Measurements from ENCODE around the gene TNIK. TPM values are rescaled to one million over a fixed set of nuclear protein-coding genes. Genes with fewer than 3 reads are reported as not detected.
A peak's percentile ranks its signal among the peaks of the same experiment; 100 is the strongest.

TNIK gene
- total RNA-seq, 1 experiment from 2014 or later: 14.8 TPM

DNA sequence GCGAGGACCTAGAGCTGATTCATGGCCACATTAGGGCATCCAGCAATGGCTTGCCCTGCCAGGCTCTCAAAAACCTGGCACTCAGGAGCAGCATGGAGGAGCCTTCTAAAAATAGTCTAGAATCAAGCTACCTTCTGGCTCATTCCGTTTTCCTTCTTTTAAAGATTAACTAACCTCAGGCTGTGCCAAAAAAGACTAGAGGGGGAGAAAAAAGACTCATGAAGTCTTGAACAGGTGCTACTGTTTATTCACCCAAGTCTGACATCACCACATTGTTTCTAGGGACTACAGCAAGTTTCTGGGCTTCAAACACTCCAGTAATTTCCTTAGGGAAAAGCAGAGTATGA, 125.8 kb downstream of the TNIK start:
- no peaks in the 10 kb centered on the region for H3K36me3 ChIP-seq
- DNase-seq: peak; percentile 48 to 86
- H3K9me3 ChIP-seq (replicated peaks): no peaks in the 10 kb centered on the region
- H3K27me3 ChIP-seq: no peaks in the 10 kb centered on the region
- peaks cover 11% of the 10 kb centered on the region for H3K4me1 ChIP-seq
- peak overlapping the region; percentile 49 for H3K27ac ChIP-seq
- H3K4me3 ChIP-seq: no peak overlapping the region

DNA sequence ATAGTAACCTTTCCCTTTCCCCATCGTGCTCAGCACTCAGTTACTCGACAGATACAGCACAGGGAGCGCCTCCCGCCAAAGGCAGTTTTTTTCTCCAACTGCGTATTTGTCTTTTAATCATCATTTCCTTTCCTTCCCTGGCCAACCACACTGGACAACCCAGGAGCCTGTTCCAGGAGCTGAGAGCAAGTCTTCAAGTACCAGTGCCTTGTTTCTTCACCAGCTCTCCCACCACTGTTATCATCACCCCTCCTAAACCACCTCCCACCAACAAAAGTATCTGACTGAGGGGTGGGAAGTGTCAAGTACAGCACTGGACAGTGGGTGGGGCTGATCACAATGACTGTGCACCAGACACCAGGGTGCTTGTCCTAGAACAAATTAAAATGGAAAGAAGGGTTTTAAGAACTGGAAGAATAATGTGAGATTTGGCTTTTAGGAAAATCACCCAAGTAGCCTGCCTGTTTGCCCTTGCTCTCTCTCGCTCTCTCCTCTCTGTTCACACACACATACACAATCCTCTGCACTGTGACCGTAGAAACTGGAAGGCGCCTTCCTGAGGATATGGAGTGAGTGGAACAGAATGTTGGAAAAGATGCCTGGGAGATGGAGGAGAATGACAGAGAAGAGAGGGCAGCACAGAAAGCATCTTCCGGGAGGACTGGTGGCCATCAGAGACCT, 126.3 kb downstream of the TNIK start:
- no peaks in the 10 kb centered on the region for H3K27me3 ChIP-seq
- H3K27ac ChIP-seq: peak overlapping the region; percentile 49
- H3K36me3 ChIP-seq: no peaks in the 10 kb centered on the region

DNA sequence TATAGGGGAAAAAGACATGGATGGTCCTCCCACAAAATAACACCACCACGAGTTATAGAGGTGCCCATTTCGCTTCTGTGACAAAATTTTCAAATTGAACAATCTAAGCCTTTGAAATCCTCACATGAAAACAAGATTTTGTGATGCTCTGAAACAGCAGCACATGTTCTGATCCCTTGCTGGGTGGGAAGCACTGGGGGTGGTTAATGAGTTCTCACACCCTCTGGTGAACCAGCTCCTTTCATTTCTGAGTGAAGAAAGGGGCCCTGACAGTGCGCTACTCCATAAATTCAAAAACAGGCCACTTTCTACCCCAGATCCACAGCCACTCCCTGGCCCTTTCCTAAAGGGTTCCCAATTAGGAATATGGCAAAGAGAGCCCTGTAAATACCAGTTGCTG, 129.3 kb downstream of the TNIK start:
- Histone ChIP-seq H3K9me3 (replicated peaks) (no peaks in the 10 kb centered on the region), H3K27ac (no peak overlapping the region), H3K4me3 (no peak overlapping the region), H3K27me3 (no peaks in the 10 kb centered on the region), H3K36me3 (no peaks in the 10 kb centered on the region), H3K4me1 (peaks cover 11% of the 10 kb centered on the region)
- DNase-seq: no peak

More for the DNA sequence above, 126.3 kb downstream of the TNIK start:
- no peak for DNase-seq
- peaks cover 11% of the 10 kb centered on the region for H3K4me1 ChIP-seq
- H3K4me3 ChIP-seq: no peak overlapping the region
- H3K9me3 ChIP-seq (replicated peaks): no peaks in the 10 kb centered on the region

DNA sequence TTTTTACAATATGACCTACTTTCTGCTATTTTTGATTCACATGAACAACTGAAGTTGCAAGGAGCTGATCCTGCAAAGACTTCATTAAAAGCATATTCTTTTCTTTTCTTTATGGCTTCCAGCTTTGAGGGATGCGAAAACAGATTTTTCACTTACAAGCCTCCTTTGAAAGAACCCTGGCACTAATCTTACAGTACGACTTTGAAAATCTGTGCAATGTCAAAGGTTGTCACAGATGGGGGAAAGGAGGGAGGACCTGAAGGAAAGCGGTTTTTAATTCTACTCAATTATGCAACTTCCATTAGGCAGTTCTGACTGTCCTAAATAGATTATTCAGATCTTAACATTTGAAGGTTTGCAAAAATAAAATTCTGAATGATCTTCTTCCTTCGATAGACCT, 130.5 kb downstream of the TNIK start:
- no peaks in the 10 kb centered on the region for H3K27me3 ChIP-seq
- H3K9me3 ChIP-seq (replicated peaks): no peaks in the 10 kb centered on the region
- H3K4me3 ChIP-seq: no peak overlapping the region
- peaks cover 10% of the 10 kb centered on the region for H3K4me1 ChIP-seq
- DNase-seq: no peak
- no peak overlapping the region for H3K27ac ChIP-seq
- no peaks in the 10 kb centered on the region for H3K36me3 ChIP-seq

DNA sequence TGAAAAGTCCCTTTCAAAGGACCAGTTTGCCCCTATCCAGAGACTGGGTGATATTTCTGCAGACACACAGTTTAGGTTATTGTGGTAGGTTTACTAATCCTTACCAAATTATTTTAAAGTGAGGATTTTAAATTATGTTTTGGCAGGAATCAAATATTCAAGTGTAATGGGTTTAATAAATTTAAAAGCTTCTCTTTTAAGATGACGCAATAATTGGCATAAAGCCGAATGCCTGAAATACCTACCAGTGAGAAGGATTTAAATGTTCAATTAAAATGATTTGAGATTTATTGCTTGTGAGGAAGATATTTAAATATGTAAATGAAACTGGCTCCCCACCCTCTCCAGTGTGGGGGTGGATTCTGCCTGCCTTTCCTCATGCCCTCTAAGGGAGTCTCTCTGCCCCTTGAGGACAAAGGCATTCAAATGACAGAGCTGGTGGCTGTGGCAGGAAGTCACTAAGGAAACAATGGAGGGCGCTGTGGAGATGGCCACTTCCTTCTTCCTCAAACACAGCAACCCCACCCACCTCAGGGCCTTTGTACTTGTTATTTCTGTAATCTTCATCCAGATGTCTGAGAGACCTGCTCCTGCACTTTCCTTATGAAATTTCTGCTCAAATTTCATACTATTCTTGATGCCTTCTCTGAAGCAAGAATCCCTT, 131.7 kb downstream of the TNIK start:
- H3K4me3 ChIP-seq: no peak overlapping the region
- peaks cover 14% of the 10 kb centered on the region for H3K4me1 ChIP-seq
- no peak for DNase-seq
- no peaks in the 10 kb centered on the region for H3K36me3 ChIP-seq
- H3K9me3 ChIP-seq (replicated peaks): no peaks in the 10 kb centered on the region
- no peak overlapping the region for H3K27ac ChIP-seq
- H3K27me3 ChIP-seq: no peaks in the 10 kb centered on the region

DNA sequence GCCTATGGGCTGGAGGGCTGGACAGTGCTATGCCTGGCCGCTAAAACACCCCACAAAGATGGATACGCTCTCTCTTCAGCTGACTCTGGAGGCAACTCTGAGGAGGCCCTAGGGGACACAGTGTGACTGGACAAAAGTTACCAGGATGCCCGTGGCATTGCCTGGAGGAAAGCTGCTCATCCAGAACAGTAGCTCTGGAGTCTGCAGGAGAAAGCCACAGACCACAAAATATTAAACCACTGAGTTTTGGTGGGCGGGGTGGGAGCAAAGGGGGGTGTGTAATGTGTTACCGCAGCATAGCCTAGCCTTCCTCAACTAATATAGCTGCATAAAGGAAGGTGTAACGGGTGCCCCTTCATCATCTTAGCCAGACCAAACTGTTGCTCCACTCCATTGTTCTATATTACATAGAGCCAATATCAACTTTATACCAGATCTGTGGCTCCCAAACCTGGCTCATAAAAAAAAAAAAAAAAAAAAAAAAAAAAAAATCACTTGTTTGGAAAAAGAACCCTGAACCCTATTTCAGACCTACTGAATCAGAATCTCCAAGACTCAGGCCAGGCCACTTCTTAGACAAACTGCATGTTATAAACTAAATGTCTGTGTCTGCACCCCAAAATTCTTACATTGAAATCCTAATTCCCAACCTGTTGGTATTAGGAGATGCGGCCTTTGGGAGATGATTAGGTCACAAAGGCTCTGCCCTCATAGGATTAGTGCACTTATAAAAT, 132.6 kb downstream of the TNIK start:
- DNase-seq: no peak
- H3K27ac ChIP-seq: no peak overlapping the region
- no peaks in the 10 kb centered on the region for H3K27me3 ChIP-seq
- no peak overlapping the region for H3K4me3 ChIP-seq
- no peaks in the 10 kb centered on the region for H3K36me3 ChIP-seq
- H3K4me1 ChIP-seq: peaks cover 21% of the 10 kb centered on the region
- H3K9me3 ChIP-seq (replicated peaks): no peaks in the 10 kb centered on the region

DNA sequence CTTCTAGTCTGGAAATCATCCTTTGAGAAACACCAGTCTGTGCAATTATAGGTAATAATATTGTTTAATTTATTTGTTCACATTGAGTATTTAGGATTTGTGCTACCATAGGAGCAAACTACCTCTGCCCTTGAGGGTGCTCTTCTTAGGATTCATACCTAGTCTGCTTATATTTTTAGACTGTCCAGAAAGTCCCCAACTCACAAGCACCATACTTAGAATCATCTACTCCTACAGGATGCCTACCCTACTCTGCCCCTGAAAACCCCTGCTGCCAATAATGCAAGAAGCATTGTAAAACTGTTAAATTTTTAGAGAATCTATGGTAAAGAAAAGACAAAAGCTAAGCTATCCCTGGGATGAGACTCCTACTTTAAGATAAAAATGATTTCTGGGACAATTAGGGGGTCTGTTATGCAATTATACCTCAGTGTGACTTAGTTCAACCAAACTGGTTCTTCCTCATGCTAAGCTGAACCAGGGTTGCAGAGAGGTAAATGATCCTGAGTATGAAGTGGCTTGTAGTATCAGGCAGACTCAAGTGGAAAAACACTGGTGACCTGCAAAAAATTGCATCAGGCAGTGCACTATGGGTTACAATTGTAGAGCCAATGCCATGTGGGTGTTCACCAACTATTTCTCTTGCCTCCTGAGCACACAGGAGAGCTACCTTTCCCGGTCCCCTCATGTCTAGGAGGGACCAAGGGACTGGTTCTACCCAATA, 133.3 kb downstream of the TNIK start:
- H3K27me3 ChIP-seq: no peaks in the 10 kb centered on the region
- H3K27ac ChIP-seq: no peak overlapping the region
- no peaks in the 10 kb centered on the region for H3K36me3 ChIP-seq
- no peak for DNase-seq
- no peak overlapping the region for H3K4me3 ChIP-seq
- peaks cover 27% of the 10 kb centered on the region for H3K4me1 ChIP-seq
- H3K9me3 ChIP-seq (replicated peaks): no peaks in the 10 kb centered on the region

DNA sequence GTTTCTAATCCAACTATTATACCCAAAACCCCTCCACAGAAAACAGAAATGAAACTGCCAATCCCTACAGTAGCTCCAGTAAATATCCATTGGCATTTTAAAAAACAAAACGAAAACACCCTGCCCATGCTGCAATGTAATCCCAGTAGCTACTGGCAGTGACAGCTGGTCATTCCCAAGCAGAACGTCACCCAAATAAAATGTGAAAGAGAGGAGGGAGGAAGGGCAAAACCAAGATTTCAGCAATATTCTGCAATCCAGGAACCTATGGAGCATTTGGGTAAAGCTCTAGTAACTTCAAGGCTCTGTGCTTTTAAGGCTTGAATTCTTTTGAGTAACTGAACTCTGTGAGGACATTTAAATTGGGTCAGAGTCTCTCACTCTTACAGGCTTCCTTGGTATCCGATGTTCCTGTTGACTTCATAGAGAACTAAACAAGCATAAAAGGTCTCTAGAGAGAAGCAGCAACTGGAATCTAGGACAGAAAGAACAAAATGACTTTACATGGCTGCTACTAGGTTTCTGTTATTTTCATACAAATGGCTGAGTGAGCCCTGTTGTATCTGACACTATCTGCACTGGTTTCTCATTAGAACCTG, 136.2 kb downstream of the TNIK start:
- Histone ChIP-seq H3K36me3 (no peaks in the 10 kb centered on the region), H3K4me3 (peak overlapping the region; percentile 41), H3K27me3 (no peaks in the 10 kb centered on the region), H3K4me1 (peaks cover 38% of the 10 kb centered on the region), H3K9me3 (replicated peaks) (no peaks in the 10 kb centered on the region), H3K27ac (peak overlapping the region; percentile 93)
- peak; percentile 77 to 86 for DNase-seq

DNA sequence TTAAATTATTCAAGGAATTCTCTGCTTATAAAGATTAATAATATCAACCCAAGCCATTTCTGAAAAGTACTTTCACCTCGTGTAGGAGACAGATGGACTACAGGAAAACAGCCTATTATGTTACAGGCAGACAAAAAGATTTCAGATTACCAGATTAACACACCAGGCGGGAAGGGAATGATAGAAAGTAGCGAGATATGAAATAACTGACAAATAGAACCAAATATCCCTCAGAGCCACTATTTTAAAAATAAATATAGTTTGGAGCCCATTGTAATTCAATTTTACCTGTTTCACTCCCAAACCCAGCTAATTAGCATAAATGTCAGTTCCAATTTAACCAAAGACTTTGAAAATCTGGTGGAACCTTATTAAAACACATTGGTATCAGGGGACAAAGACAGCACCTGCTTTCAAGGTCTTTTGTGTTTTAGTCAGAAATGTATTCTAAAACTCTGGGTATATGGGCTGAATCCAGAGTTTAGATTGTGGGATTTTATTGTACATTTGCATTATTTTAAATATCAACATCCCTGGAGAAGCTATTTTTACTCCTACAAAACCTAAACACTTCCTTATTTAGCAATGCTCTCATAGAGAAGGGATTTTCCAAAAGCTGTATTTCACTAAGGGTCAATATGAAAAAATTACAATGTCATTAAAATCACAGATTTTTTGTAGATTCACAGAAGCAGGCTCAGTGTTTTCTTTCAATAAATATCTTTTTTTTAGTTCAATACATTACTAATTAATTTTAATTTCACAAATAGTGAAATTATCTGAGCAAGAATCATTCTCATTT, 138.4 kb downstream of the TNIK start:
- H3K36me3 ChIP-seq: no peaks in the 10 kb centered on the region
- H3K27ac ChIP-seq: peak overlapping the region; percentile 65
- no peaks in the 10 kb centered on the region for H3K27me3 ChIP-seq
- peak in 1 of 2 experiments; percentile 39 for DNase-seq
- H3K4me3 ChIP-seq: peak overlapping the region; percentile 23
- peaks cover 38% of the 10 kb centered on the region for H3K4me1 ChIP-seq
- H3K9me3 ChIP-seq (replicated peaks): no peaks in the 10 kb centered on the region

DNA sequence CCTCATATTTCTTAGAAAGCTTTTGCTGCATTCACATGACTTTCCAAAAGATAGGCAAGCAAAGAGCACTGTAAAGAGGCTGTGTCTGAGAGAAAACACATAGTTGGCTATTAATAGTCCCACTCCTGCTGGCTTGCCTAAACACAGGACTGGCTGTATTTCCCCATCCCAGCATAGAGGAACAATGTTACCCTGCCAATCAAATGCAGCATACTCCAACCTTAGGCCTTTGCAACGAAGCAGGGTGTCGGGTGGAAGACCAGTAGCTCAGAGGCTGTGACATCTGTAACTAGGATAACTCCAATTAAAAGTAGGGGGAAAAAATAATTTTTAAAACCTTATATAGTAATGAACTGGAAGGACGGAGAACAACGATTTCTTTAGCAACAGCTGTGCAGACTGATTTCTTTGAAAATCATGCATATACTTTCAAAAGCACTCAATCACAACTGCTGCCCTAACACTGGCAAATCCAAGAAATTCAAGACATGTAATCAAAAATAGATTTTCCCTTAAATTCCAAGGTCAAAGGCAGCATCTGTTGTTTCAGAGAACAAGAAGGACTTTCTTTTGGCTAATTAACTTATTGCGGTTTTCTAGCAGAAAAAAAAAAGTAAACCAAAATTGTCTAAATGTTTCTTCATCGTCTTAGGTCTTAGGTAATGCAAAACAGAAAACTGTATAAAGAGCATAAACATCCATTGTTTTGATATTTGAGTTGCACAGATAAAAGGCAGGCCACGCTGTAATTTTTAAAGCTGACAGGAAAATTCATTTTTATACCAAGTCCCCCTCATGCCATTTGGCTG, 139.3 kb downstream of the TNIK start:
- Histone ChIP-seq H3K9me3 (replicated peaks) (no peaks in the 10 kb centered on the region), H3K27me3 (no peaks in the 10 kb centered on the region), H3K4me3 (peak overlapping the region; percentile 23), H3K36me3 (no peaks in the 10 kb centered on the region), H3K4me1 (peaks cover 38% of the 10 kb centered on the region), H3K27ac (peak overlapping the region; percentile 65)
- DNase-seq: peak; percentile 55 to 72

DNA sequence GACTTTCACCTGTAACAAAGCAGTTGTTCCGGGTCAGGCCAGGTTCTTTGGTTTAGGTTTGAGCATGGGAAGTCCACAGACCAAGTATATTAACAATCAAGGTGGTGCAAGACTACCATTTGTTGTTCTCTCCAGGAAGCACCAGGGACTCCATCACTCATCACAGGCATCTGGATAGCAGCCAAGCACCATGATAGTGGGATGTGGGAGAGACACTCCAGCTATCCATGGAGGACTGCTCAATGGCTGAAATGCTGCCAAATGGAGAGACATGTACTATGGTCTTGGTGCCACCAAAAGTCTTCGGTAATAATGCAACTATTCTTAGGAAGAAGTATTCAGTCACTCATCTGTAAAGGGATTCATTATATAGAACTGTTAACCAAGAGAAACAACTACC, 143.0 kb downstream of the TNIK start:
- H3K4me1 ChIP-seq: peaks cover 14% of the 10 kb centered on the region
- peak in 1 of 2 experiments; percentile 23 for DNase-seq
- no peaks in the 10 kb centered on the region for H3K9me3 ChIP-seq (replicated peaks)
- H3K36me3 ChIP-seq: no peaks in the 10 kb centered on the region
- no peak overlapping the region for H3K4me3 ChIP-seq
- H3K27ac ChIP-seq: no peak overlapping the region
- no peaks in the 10 kb centered on the region for H3K27me3 ChIP-seq

DNA sequence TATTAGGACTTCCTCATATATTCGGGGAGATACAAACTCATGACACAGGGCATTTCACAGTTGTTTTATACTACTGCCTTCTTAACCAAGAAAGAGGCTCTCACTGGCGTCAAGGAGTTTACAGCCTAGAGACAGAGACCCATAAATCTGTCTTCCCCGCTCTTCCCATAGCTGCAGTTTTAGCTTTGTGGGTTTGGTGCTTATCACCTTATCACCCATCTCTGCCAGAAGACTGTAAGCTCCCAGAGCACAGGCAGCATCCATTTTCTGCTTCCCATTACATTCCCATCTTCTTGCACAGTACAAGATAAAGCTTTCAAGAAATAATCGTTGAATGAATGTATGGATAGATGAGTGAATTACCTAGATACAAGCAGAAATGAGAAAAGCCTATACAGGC, 144.3 kb downstream of the TNIK start:
- no peak overlapping the region for H3K4me3 ChIP-seq
- H3K36me3 ChIP-seq: no peaks in the 10 kb centered on the region
- H3K4me1 ChIP-seq: peaks cover 8% of the 10 kb centered on the region; the same call in 1 of the 2 replicates
- H3K27ac ChIP-seq: no peak overlapping the region
- DNase-seq: no peak
- H3K9me3 ChIP-seq (replicated peaks): no peaks in the 10 kb centered on the region
- H3K27me3 ChIP-seq: no peaks in the 10 kb centered on the region

DNA sequence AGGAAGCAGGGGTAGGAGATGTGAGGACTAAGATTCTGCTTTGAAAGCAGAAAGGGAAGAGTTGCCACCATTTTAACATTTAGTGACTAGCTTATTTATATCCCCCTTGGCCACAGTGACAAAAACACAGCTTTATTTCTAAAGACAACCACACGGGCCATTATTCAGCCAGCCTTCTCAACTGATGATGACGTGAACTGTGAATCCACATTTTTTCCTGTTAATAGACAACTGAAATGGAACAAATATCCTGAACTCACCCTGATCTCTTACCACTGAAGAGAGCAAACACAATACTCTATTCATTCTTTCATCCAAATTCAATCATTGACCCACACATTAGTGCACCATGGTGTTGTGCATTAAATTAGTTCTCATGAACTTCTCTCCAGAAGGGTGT, 145.1 kb downstream of the TNIK start:
- H3K4me1 ChIP-seq: peaks cover 6% of the 10 kb centered on the region
- no peak overlapping the region for H3K4me3 ChIP-seq
- no peak overlapping the region for H3K27ac ChIP-seq
- DNase-seq: no peak
- H3K27me3 ChIP-seq: no peaks in the 10 kb centered on the region
- no peaks in the 10 kb centered on the region for H3K9me3 ChIP-seq (replicated peaks)
- H3K36me3 ChIP-seq: no peaks in the 10 kb centered on the region
